NCI-H2171 (cell line): ENCODE data around the gene POLN.
"Not testable (repeated sequence)": the region's sequence is repeated elsewhere in the genome, so short reads cannot be mapped to it uniquely, and the experiment has no call there.

ENCODE experiments used
- DNase-seq: peaks from one replicate; lab custom pipeline; 2025; lab: John Stamatoyannopoulos, UW

The POLN gene

GRCh38 chr4:2219233-2219760, 22.6 kb downstream of the POLN start:
- no peak for DNase-seq

GRCh38 chr4:2218436-2218835, 23.5 kb downstream of the POLN start:
- DNase-seq = no peak

DNA sequence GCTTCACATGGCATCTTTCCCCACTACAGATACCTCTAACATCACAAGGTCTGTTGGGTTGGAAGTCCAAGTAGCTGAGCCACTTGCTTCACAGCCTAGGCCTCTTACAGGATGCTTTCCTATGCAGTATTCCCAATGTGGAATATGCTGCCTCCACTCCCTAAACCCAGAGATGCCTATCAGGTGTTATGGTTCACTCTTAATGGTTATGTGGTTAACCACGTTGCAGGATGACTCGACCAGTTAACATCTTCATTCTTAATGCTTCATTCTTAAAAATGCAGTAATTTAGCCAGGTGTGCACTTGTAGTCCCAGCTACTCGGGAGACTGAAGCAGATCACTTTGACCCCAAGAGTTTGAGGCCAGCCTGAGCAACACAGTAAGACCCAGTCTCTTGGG, 24.2 kb downstream of the POLN start:
- no peak for DNase-seq

DNA sequence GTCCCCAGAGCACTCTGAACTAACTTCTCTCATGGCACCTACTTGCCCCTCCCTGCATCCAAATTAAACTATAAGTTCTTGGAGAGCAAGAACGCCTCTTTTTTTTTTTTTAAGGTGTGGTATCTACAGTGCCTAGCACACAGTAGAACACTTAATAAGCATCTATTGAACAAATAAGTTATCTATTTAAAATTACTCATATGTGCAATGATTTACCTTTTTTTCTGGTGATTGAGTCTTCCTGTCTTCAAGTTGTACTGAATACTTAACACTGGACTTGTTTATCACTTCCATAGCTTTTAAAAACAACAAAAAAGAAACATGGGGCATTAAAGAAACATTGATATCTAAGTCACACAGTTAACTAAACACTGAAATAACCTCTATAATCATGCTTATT, 29.1 kb downstream of the POLN start:
- DNase-seq = no peak

DNA sequence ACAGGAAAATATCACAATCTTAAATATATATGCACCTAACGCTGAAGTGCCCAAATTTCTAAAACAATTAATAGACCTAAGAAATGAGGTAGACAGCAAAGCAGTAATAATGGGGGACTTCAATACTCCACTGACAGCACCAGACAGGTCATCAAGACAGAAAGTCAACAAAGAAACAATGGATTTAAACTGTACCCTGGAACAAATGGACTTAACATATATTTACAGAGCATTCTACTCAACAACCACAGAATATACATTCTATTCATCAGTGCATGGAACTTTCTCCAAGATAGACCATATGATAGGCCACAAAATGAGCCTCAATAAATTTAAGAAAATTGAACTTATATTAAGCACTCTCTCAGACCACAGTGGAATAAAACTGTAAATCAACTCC, 39.1 kb downstream of the POLN start:
- not testable (repeated sequence) for DNase-seq

GRCh38 chr4:2194496-2194895, 47.4 kb downstream of the POLN start:
- DNase-seq = no peak

DNA sequence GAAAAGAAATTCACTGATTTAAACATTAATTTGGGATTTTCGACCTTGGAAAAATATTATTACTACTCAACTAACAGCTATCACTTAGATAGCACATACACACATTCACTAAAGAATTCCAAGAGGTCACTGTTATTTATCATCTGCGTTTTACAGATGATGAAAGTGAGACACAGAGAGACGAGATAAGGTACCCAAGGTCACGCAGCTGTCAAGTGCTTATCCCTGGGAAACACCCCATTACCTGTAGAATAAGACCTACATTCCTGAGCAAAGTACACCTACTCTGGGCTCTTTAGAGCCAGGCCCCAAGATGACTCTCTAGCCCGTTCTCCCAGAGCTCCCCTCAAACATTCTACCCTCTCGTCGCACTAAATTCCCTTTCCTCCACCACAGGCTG, 48.6 kb downstream of the POLN start:
- no peak for DNase-seq

GRCh38 chr4:2186865-2187172, 55.1 kb downstream of the POLN start:
- no peak for DNase-seq

GRCh38 chr4:2186133-2186864, 55.6 kb downstream of the POLN start:
- DNase-seq = peak; percentile 9

DNA sequence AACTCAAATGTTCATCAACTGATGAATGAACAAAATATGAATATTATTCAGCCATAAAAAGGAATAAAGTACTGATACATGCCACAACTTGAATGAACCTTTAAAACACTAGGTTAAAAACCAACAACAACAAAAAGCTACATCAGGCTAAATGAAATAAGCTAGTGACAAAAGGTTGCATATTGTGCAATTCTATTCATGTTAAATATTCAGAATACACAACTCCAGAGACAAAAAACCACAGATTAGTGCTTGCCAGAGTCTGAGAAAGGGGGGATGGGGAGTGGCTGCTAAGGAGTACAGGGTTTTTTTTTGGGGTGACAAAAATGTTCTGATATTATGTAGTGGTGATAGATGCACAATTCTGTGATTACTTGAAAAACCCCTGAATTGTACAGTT, 58.5 kb downstream of the POLN start:
- DNase-seq = no peak

GRCh38 chr4:2182994-2183393, 58.9 kb downstream of the POLN start:
- no peak for DNase-seq

DNA sequence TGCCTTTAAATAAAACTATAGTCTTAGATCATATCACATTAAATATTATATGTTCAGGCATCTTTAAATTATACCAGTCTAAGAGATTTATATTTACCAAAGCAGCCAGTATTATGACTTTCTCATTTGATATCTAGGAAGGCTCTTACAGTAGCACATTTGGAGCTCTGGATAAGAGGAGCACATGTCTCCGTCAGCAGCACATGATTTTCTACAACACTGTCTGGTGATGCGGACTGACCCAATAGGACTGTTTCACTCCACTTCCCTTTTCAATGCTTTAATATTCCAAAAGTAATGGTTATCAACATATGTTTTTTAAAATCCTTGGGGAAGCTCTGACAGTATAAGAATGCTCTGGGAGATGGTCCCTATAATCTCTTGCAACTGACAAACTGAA, 61.5 kb downstream of the POLN start:
- no peak for DNase-seq

DNA sequence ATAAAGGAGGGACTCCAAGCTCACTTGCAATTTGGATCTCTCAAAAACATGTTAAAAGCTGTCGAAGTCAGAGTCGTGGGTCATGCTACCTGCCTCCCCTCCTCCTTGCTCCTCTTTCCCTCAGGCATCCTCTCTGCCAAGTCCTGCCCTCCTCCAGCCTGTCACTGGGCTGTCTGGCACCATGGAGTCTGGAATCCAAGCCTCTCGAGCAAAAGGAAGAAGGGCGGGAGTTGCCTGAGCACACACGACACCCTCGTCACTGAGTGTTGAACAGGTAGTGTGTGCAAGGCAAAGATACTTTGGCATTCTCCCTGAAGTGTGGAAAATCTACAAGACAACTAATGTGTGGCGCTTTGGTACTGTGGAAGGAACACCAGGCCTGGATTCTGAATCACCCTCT, 62.2 kb downstream of the POLN start:
- DNase-seq = no peak

- no peak for DNase-seq
These were observed 62.9 kb downstream of the POLN start for GRCh38 chr4:2178986-2179385.

- DNase-seq = no peak
These were observed 64.4 kb downstream of the POLN start for GRCh38 chr4:2177443-2178093.

- DNase-seq = no peak
These were observed 65.8 kb downstream of the POLN start for GRCh38 chr4:2175990-2176698.

GRCh38 chr4:2174061-2174460, 67.9 kb downstream of the POLN start:
- DNase-seq = no peak

- no peak for DNase-seq
These were observed 69.2 kb downstream of the POLN start for GRCh38 chr4:2172627-2173231.

DNA sequence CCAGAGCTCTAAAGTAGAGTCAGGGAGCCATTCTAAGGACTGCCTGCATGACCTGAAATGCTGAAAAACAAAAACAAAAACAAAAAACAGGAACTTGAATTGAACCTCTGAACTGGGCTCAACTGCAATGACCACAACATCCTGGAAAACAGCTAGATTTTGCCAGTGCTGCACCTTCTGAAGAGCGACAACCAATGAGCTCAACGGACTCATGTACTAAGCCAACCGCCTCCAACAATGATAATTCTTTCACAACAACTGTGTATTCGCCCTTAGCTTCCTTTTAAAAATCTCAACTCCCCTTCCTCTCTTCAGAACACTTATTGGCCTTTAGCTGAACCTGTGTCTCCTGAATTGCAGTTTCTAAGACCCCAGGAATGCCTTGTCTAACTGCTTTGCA, 69.8 kb downstream of the POLN start:
- no peak for DNase-seq

DNA sequence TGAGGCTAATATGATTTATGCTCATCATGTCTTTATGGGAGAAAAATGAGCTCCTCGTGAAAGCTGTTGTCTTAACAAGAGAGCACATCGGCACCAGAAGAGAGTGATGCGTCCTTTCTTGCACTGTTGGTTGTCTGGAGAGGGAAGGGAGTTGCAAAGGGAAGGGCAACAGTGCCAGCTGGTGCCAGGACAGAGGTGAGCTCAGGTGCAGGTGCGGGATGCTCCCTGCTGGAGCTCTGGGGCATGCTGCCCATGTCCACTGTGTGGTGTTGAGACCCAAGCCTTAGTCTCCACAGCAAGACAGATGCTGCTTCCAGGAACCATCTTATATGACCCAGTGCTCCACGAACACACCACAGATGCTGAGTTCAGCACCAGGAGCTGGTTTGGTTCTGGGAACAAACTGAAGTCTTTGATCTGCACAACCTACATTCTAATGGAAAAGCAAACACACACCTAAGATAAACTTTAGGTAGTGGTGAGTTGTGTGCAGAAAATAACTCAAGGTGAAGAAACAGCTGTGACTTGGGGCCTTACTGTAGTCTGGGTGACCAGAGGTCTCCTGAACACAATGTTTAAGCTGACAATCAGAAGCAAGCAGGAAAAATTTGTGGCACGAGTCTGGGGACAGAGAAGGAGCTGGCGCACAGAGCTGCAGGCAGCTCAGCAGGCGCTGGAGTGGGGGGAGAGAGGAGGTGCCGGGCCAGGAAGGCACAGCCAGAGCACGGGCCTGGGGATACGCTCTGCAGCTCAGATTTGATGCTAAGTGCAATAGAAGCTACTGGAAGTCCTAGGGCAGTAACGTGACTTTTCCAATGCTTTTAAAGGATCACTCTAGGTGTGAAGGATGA, 73.2 kb downstream of the POLN start:
- no peak for DNase-seq

- DNase-seq = no peak
These were observed 75.7 kb downstream of the POLN start for GRCh38 chr4:2166253-2166652.

- DNase-seq = no peak
These were observed 76.5 kb downstream of the POLN start for GRCh38 chr4:2165391-2165790.
